Activated CD4-positive, alpha-beta T cell treated with anti-CD3 and anti-CD28 coated beads, Interleukin-2, amount 50 U/mL, for 48 hours (primary cell): ENCODE data around the gene NDUFV2.
A peak's percentile ranks its signal among the peaks of the same experiment; 100 is the strongest.

Experiments used
- DNase-seq, 2 experiments: peaks; one replicate each; pipeline ENCODE4 v3.0.0-alpha.2; 2020

The NDUFV2 gene

DNA sequence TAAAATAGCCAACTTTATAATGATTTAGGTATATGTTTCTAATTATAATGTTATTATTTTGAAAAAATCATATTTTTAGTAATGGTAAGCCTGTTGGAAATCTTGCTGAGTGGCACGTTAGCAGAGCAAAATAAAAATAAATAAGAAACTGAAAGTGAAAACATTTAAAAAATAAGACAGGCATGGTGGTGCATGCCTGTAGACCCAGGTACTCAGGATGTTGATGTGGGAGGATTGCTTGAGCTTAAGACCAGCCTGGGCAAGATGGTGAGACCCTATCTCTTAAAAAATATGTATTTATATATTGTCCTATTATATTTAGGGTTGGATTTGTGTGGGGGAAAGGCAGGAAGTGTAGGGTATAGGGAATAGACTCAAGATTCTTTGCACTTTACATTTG, 18.3 kb downstream of the NDUFV2 start:
- no peak for DNase-seq

DNA sequence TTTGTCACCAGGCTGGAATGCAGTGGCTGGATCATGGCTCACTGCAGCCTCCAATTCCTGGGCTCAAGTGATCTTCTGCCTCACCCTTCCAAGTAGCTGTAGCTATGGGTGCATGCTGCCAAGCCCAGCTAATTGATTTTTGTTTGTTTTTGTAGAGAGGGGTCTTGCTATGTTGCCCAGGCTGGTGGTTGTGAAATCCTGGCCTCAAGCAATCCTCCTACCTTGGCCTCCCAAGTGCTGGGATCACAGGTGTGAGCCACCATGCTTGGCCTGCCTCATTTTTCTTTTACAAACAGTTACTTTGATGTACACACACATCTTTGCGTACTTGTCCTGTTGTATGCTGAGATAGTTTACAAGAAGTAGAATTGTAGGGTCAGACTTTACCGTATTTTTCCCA, 21.0 kb downstream of the NDUFV2 start:
- no peak for DNase-seq

DNA sequence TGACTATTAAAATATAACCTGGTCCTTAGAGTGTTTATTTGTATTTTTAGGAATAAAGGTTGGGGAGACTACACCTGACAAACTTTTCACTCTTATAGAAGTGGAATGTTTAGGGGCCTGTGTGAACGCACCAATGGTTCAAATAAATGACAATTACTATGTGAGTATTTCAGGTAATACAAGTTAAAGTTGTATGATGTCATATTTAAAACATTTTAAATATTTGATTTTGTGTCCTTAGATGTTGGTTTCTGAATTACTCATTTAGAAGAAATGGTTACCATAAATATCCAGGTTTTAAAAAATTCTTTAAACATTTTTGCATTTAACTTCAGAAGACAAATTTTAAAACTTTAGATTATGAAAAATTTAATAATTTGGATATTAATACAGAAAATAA, 22.3 kb downstream of the NDUFV2 start:
- no peak for DNase-seq

DNA sequence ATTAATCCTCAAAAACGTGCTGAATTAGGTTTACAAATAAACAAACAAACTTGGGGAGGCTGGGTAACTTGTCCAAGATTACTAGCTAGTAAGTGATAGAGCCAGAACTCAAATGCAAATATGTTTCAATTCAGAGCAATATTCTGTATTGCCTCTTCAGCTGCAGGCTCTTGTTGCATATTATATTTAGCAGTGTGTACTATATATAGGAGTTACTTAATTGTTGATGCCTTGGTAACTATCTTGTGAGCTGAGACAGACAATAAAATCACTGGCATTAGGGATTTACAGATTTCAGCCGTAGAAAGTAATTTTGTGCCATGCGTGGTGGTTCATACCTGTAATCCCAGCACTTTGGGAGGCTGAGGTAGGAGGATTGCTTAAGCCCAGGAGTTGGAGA, 23.8 kb downstream of the NDUFV2 start:
- DNase-seq = no peak

DNA sequence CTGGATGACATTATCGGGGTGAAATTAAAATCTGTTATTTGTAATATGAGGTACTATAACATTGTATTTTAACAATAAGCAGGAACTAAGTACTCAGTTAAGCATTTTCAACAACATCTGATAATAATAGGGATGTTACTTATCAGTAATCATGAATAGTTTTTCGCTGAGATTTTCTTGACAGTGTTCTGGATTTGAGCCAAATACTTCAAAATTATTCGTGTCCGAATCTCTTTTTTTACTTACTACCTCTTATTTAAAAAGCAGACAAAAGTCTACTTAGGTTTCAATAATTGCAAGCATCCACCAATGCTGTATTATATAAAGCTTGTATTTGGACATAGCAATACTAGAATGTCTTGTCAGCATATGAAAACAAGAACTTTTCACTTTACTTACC, 27.7 kb downstream of the NDUFV2 start:
- DNase-seq = no peak

DNA sequence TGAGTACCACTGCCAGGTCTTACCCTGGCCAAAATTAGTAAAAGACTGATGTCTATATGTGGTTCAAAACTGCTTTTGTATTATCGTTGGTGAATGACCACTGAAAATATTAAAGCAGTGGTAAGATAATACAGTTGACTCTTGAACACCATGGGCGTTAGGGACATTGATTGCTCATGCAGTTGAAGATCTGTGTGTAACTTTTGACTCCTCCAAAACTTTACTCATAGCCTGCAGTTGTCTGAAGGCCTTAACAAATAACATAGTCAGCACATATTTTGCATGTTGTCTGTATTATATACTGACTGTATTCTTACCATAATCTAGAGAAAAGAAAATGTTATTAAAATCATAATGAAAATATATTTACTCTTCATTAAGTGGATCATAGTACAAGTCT, 28.3 kb downstream of the NDUFV2 start:
- no peak for DNase-seq

DNA sequence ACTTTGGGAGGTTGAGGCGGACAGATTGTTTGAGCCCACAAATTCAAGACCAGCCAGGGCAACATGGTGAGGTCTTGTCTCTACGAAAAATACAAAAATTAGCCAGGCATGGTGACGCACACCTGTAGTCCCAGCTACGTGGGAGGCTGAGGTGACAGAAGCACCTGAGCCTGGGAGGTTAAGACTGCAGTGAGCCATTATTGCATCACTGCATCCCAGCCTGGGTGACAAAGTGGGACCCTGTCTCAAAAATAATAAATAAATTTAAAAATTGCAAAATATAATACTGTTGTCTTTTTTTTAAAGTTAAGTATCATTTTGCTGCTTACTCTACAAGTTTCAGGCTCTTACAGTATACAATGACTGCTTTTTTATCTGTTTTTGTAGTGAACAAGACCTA, 30.1 kb downstream of the NDUFV2 start:
- DNase-seq = no peak

DNA sequence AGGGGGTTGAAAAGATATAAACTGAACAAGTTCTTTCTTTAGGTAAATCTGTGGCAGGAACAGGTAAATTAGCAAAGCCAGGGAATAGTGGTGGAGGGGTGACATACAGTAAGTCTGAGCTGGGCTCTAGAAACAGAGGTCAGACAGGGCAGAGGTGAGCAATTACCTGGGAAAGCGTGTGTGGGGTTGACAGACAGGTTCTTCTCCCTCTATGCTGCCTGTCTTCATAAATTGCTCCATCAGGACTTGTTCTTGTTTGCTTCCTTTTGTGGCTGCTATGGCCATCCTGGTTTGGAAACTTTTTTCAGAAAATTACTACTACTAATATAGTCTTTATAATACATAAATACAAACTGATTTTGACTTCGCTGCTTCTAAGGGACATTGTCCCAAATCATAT, 30.7 kb downstream of the NDUFV2 start:
- no peak for DNase-seq

DNA sequence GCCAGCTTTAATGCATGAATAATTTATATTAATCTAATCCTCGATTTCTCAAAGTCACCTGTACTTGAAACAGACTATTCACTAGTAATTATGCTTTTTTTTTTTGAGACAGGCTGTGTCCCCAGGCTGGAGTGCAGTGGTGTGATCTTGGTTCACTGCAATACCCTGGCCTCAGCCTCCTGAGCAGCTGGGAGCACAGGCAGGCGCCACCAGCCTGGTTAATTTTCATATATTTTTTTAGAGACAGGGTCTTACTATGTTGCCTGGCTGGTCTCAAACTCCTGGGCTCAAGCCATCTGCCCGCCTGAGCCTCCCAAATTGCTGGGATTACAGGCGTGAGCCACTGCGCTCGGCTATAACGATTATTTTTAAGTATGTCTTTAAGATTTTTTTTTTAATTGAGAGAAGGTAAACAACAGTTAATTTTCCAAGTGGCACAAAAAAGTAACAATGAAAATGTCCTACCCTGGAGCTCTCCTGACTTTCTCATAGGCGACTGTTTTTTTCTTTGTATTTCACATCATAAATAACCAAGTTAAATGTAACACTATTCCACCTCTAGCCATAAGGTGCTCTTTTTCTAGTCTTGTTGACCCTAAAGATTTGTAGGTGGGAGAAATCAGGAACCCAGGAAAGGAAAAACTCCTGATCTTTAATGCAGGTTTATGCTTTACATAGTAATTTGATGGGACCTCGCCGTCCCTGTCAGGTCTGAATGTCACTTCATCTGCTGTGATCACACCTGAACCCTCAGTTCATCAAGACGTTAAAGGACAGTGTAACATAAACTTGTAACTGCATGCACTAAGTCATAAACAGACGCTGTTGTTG, 32.8 kb downstream of the NDUFV2 start:
- no peak for DNase-seq

DNA sequence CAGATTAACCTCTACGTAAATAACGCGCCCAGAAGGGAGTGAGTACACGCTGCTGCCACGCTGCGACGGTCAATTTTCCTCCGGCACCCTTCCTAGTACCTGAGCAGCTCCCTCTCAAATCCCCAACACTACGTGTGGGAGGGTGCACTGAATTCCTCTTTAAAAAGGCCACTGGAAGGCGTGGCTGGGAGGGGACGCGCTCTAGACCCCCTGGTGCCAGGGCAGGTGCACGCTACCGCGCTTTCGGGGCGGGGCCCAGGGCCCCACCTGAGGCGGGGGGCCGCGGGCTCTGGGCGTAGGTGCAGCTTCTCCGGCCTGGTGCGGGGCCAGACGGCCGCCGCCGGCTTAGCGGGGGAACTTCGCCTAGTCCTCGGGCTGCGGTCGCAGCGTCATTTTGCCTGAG, 33.4 kb downstream of the NDUFV2 start:
- no peak for DNase-seq

DNA sequence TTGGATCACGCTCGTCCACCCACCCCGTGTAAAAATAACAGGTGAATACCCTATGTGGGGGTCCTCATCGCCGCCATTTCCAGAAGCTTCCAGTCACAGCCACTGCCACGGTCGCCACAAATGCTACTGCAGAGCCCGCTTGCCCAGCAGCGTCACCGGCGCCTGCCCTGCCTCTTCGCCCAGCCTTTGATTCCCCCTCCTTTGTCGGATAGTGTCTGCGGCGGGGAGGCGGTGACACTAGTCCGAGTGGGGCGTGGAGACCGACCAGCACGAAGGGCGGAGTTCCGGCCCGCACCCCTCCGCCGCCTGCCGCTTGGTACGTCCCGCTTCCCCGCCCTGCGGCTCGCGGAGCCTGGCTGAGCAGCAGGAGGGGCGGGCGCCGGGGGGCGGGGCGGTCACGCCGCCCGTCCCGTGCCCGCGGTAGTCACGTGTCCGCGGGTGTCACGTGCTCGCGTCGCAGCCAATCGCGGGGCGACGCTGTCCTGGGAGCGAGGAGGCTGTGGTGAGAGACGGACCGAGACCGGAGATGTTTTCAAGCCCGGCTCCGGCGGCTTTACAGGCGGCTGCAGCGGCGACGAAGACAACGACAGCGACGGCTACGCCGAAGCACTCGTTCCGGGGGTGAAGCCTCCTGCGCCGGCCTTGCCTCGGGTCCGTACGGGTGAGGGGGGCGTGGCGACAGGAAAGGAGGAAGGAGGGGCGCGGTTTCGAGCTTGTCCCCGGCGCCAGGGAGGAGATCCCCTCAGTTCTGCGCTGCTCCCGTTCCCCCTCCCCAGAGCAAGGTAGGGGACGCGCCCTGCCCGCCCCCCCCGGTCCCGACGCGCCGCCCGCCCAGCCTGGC, 34.0 kb downstream of the NDUFV2 start, which contains the start of gene ANKRD12:
Gene ANKRD12 (plus strand): TSS at position 467 of the 841 bp plus-strand sequence. CDS start 45,652 bp downstream, outside the sequence.
- peak; percentile 96 to 97 for DNase-seq

DNA sequence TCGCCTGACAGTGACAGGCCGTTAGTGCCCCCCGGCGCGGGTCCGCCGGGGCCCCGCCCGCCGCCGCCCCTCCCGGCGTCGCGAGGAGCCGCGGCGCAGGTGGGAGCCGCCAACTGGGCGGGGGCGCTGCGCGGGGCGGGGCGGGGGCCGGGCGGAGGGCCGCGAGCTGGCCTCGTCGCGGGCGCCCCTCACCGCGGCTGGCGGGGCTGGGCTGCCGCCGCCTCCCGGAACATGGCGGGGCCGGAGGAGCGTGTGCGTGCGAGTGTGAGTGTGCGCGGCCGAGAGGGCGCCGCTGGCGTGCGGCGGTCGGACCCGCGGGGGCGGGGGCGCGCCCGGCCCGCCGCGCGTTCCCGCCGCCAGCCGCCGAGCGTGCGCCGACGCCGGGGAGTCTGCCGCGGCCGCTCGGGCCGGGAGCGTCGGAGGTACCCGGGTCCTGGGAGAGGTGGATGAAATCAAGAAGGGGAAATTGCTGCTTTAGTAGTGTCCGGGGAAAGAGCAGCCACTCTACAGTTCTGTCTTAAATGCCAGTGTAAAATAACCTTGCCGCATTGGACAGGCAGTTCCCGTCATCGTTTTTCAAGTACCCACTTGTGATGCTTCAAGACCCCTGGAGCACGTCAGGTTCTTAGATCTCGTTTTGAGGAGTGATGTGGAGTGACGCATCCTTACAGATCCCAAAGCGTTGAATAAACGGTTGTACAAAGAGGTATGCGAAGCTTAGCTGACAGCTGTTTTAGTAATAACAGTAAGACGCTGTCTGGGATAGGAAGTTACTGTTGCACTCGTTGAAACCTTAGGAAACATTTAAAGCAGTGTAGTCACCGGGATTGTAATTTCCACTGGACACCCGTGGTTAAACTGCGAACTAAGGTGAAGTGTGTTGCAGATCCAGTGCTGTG, 34.9 kb downstream of the NDUFV2 start:
- peak; percentile 61 to 65 for DNase-seq

DNA sequence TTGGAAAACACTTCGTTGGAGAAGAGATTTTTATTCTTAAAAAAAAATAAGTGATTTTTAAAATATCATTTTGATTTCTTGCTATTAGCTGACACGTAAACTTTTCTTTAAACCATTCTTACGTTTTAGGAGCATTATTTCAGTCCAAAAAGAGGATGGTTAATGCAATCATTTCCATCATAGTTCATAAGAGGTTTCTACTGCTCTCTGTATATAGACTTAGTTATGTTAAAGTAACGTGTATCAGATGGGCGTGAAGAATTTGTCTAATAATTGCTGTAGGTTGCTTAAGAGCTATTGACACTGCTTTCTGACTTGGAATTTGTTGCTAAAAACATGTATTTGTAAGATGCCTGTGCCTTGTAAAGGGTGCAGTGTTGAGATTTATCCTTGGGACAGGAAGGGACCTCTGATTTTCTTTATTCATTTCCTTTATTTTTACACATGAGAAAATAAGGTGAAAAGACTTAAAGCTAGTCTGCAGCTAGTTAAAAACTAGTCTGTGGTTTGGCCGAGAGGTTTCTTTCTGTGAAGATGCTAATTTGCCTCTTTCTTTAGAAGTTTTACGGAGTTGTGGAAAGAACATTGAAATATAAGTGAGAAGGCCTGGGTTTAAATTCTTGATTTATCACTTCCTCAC, 37.0 kb downstream of the NDUFV2 start:
- no peak for DNase-seq

DNA sequence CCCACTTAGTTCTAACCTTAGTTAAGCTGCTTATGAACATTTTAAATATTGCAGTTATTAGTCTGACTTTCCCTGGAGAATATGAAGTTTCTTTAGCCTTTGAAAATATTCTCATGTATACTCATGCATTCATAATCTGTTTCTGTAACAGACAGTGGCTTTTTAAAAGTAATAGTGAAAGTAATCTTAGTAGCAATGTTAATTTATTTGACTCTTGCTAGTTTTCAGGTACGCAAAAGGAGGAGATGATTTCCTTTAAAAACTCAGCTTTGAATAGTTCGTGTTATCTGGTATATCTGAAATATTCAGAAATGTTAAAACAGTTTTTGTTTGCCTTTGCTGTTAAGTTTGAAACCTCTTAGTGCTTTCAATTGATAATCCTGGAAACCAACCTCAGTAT, 37.9 kb downstream of the NDUFV2 start:
- no peak for DNase-seq

DNA sequence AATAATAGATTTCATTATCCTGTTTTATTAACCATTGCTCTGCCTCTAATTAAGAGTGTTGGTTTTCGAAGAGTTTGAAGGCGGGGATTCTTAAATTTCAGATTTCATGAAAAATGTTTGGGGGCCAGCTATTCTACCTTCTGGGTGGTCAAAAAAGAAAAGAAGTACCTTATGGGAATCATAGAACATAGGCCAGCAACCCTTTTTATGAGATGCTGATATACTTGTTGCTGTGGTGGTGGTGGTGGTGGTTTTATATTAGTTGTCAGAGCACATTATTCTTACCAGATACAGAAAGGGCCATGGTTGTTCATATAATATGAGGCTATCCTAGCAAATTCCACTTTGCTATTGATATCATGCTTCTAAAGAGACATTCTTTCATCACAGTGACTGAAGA, 38.5 kb downstream of the NDUFV2 start:
- DNase-seq = no peak

DNA sequence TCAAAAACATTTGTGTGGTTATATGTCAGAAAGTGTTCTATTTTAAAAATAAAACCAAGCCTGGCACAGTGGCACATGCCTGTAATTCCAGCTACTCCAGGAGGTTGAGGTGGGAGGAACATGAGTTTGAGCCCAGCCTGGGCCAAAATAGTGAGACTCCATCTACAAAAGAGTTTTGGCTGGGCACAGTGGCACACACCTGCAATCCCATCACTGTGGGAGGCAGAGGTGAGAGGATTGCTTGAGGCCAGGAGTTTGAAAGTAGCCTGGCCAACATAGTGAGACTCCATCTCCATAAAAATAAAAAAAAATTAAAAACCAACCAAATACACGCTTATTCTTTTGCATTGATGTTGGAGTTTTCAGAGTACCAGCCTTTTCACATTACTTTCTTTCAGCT, 43.7 kb downstream of the NDUFV2 start:
- DNase-seq = no peak

DNA sequence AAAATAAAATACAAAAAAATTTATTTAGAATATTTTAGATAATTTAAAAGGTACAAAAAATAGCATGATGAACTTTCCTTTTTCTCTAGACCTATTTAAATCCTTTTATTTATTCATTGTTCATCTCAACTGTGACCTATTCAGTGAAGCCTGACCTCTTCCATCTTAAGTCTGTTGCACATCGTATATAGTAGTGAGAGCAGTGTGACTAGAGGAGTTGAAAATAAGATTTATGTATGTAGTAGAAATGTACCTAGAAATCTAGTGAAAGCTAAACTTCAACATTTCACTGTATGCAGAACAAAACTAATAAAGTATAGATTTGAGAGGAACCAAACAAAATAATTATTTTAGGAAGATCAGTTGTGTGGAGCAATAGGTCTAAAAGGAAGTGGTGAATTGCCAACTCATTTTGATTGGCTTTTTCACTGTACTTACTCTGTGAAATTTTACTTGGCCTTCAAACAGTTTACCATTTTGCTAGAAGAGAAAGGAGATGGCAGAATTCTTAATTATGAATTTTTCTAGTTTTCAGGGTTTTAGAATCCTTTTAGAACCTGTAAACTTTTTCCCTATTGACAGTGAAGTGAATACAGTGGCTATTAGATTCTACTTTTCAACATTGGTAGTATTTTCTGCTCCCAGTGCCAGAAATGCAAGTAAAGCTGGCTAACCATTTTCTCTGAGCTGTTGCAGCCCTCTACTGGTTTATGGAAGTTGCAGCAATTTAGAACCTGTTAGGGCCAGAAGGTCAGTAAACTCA, 45.1 kb downstream of the NDUFV2 start:
- no peak for DNase-seq

DNA sequence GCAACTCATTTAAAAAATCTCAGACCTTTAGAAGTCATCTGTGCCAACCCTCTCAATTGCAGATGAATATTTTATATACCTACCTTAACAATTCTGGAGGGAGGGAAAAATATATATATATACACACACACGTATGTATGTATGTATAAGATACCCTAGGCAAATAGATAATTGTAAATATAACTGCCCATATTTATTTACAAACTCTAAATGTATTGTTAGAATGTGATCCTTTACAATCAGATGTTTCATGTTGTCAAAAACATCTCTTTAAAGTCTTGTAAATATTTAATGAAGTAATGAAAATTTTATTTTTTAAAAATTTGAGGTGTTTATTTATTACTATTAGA, 45.7 kb downstream of the NDUFV2 start:
- DNase-seq = no peak

DNA sequence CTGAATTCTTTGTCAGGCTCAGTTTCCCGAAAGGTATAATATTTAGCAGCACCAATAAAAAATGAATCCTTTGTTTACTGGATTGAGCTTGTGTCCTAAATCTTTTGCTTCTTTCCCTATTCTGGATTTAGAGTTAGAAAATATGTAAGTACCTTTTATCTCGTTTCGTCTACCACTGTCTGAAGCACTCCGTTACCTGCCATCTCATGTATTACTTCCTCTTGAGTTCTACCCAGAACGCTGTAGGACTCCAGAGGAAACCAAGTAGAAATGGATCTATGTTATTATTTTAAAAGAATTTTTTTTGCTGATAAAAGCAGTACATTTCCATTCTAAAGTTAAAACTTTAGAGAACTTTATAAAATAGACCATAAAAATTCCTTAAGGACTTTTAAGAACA, 47.6 kb downstream of the NDUFV2 start:
- no peak for DNase-seq

DNA sequence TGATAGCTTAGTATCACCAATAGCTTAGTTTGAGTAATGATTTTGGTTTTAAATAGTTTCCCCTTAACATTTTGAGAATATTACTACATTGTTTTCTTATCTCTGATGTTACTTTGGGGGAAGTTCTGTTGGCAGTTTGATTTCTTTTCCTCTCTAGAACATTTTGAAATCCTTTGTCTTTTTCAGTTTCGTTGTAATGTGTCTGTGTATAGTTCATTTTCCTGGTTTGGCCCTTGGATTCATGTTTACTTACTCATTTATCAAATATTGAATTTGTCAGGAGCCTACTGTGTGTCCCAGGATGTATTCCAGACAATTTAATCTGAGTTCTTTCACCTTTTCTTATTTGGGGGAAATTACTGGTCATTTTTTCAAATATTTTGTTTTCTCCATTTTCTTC, 50.8 kb downstream of the NDUFV2 start:
- no peak for DNase-seq

DNA sequence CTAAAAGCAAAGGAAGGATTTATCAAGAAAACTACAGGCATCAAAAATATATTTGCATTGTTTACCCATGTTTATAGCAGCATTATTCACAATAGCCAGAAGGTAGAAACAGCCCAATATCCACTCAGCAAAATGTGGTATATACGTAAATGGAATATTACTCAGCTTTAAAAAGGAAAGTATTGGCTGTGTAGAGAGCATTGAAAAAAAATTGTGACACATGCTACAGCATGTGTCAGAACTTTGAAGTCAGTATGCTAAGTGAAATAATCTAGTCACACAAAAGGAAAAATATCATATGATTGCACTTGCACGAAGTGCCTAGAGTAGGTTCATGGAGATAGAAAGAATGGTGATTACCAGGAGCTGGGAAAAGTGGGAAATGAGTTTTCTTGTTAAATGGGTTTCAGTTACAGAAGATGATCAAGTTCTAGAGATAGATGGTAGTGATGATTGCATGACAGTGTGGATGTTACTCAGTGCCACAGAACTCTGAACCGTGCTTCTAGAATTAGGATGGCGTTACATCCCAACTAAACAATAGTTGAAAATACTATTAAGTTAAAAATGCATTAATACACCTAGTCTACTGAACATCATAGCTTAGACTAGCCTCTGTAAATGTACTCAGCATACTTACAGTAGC, 54.2 kb downstream of the NDUFV2 start:
- DNase-seq = no peak
